OCI-M1 (cell line): Measurements from ENCODE around the gene SASH1.
"Not testable (repeated sequence)": the region's sequence is repeated elsewhere in the genome, so short reads cannot be mapped to it uniquely, and the experiment has no call there.

Source experiments
- DNase-seq: peaks from one replicate; lab custom pipeline; 2025; lab: John Stamatoyannopoulos, UW

The SASH1 gene

GRCh38 chr6:148551226-148551625 lies 208.6 kb downstream of the SASH1 start:
- DNase-seq, result no peak

- DNase-seq, result no peak
Observed at GRCh38 chr6:148556410-148556809, 213.8 kb downstream of the SASH1 start.

- peak; percentile 68 for DNase-seq
Observed at GRCh38 chr6:148557796-148558321, 215.2 kb downstream of the SASH1 start.

GRCh38 chr6:148559848-148560433 lies 217.3 kb downstream of the SASH1 start:
- DNase-seq, result peak; percentile 75

- no peak for DNase-seq
Observed at GRCh38 chr6:148561629-148562028, 219.0 kb downstream of the SASH1 start.

- no peak for DNase-seq
Observed at GRCh38 chr6:148563066-148563465, 220.4 kb downstream of the SASH1 start.

- DNase-seq, result no peak
Observed at GRCh38 chr6:148564494-148565035, 221.9 kb downstream of the SASH1 start.

- no peak for DNase-seq
Observed at GRCh38 chr6:148565321-148565926, 222.8 kb downstream of the SASH1 start.

GRCh38 chr6:148565930-148566663 lies 223.5 kb downstream of the SASH1 start:
- peak; percentile 52 for DNase-seq

- no peak for DNase-seq
Observed at GRCh38 chr6:148566664-148567350, 224.2 kb downstream of the SASH1 start.

GRCh38 chr6:148570456-148570855 lies 227.8 kb downstream of the SASH1 start:
- DNase-seq, result no peak

- DNase-seq, result no peak
Observed at GRCh38 chr6:148572676-148573335, 230.2 kb downstream of the SASH1 start.

- no peak for DNase-seq
Observed at GRCh38 chr6:148573922-148574321, 231.3 kb downstream of the SASH1 start.

- peak; percentile 86 for DNase-seq
Observed at GRCh38 chr6:148577687-148578488, 235.2 kb downstream of the SASH1 start.

GRCh38 chr6:148578489-148578814 lies 235.8 kb downstream of the SASH1 start:
- DNase-seq, result no peak

GRCh38 chr6:148578837-148579565 lies 236.4 kb downstream of the SASH1 start:
- DNase-seq, result no peak

- DNase-seq, result no peak
Observed at GRCh38 chr6:148580442-148580841, 237.8 kb downstream of the SASH1 start.

GRCh38 chr6:148583631-148584030 lies 241.0 kb downstream of the SASH1 start:
- no peak for DNase-seq

GRCh38 chr6:148585641-148586040 lies 243.0 kb downstream of the SASH1 start:
- DNase-seq, result not testable (repeated sequence)

- peak; percentile 10 for DNase-seq
Observed at GRCh38 chr6:148590883-148591282, 248.2 kb downstream of the SASH1 start.
